ENCODE data around the gene PCSK6.

DNA sequence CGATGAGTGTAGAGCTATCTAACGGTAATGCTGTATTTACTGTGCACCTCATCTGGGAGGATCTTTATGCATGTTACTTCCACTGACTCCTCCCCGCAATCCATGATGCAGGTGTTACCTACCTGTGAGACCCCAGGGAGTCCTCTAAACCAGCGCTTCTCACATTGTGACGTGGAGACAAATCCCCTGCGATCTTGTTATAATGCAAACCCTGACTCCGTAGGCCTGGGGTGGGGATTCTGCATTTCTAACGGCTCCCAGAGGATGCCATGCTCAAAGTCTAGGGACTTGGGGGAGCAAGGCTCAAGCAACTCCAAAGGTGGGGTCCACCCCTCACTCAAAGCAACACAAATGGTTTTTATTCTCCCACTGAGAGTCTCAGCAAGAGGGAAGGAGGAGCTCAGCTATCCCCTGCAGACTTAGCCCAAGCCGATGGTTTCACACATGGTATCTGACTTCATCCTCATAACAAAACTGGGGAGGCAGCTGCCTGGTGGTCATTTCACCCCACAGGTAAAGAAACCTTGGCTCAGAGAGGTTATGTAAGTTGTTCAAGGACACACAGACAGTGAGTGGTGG is 63.6 kb downstream of the PCSK6 start:
- TF ChIP-seq, protein P1, sequence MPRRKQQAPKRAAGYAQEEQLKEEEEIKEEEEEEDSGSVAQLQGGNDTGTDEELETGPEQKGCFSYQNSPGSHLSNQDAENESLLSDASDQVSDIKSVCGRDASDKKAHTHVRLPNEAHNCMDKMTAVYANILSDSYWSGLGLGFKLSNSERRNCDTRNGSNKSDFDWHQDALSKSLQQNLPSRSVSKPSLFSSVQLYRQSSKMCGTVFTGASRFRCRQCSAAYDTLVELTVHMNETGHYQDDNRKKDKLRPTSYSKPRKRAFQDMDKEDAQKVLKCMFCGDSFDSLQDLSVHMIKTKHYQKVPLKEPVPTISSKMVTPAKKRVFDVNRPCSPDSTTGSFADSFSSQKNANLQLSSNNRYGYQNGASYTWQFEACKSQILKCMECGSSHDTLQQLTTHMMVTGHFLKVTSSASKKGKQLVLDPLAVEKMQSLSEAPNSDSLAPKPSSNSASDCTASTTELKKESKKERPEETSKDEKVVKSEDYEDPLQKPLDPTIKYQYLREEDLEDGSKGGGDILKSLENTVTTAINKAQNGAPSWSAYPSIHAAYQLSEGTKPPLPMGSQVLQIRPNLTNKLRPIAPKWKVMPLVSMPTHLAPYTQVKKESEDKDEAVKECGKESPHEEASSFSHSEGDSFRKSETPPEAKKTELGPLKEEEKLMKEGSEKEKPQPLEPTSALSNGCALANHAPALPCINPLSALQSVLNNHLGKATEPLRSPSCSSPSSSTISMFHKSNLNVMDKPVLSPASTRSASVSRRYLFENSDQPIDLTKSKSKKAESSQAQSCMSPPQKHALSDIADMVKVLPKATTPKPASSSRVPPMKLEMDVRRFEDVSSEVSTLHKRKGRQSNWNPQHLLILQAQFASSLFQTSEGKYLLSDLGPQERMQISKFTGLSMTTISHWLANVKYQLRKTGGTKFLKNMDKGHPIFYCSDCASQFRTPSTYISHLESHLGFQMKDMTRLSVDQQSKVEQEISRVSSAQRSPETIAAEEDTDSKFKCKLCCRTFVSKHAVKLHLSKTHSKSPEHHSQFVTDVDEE (CRISPR knock-in tag; IDR thresholded peaks at IDR 0.05), result no peak
- TF ChIP-seq ISL1 (CRISPR knock-in tag; IDR thresholded peaks at IDR 0.05), result no peak
- TF ChIP-seq PPARA (CRISPR knock-in tag; IDR thresholded peaks at IDR 0.05; ENCODE audit: borderline replicate concordance), result no peak
- no peak for TF ChIP-seq RARB (CRISPR knock-in tag; IDR thresholded peaks at IDR 0.05)
- TF ChIP-seq ARNTL (CRISPR knock-in tag; IDR thresholded peaks at IDR 0.05; ENCODE audit: borderline replicate concordance, low read depth), result no peak
- TF ChIP-seq TOX (CRISPR knock-in tag; IDR thresholded peaks at IDR 0.05; ENCODE audit: borderline replicate concordance), result no peak
- no peak for TF ChIP-seq BACH2 (CRISPR knock-in tag; IDR thresholded peaks at IDR 0.05; ENCODE audit: borderline replicate concordance)

All from SK-N-SH treated with all-trans-retinoic acid at 6 μM for 48 hours (cell line).